GM19238 (cell line): ENCODE measurements around the gene NRGN.

Experiments
- DNase-seq: peaks from one replicate; pipeline ENCODE4 v3.0.0; 2011; ENCODE audit warnings: low spot score; ENCODE audit not compliant: insufficient read length

Gene NRGN

DNA sequence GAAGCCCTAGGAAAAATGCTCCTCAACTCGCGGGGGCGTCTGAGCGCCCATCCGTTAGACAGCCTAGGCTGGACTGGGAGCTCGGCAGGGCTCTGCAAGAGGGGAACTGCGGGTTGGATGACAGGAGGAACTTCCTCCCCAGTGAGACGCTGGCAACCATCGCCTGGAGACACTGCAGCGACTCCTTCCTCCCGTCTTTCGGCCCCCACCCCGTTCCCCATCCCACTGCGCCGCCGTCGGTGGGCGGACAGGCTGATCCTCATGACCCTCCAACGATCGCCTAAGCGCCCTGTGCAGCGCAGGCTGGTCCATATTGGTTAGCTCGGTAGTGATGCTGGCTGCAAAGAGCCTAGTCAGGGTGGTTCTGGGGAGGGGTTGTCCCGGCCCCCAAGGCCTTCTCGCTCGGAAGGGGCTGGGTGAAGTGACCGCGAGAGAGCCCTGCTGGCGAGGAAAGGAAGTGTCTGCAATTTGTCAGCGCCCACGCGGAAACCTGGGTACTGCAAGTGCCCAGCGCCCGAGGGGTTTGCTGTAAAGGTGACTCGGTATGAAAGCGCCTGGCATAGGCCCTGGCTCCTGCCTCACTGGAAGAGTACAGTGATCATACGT is 638 bp downstream of the NRGN start:
- no peak for DNase-seq

DNA sequence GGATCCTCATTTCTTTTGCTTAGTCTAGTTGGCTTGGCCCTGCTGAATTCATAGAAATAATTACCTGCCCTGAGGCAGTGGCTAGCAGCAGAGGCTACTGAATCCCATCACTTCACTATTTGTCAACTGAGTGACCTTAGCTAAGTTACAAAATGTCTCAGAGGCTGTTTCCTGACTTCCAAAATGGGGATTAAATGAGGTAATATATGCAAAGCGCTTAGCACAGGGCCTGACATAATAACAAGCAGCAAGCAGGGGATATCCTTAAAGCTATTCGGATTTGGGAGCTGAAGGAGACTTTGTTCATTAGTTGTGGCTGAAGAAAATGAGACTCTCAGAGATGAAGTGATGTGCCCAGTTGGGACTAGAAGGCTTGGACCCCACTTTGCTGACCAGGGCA is 2.8 kb downstream of the NRGN start:
- no peak for DNase-seq

DNA sequence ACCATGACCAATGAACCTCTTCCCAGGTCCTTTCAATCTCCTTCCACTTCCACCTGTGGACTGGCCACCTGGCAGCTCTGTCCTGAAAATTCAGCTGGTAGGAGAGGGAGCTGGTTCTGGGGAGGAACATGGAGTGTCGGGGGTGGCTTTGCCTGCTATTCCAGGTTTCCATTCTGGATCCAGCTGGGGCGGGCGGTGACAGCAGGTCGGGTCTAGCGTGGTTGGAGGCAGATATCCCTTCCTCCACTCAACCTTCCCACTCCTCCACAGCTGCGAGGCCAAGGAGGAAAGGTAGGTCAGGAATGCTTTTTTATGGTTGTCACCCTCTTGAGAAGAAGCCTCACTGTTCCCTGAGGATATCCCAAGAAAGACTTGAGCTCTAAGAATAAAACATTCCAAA is 3.3 kb downstream of the NRGN start:
- no peak for DNase-seq

DNA sequence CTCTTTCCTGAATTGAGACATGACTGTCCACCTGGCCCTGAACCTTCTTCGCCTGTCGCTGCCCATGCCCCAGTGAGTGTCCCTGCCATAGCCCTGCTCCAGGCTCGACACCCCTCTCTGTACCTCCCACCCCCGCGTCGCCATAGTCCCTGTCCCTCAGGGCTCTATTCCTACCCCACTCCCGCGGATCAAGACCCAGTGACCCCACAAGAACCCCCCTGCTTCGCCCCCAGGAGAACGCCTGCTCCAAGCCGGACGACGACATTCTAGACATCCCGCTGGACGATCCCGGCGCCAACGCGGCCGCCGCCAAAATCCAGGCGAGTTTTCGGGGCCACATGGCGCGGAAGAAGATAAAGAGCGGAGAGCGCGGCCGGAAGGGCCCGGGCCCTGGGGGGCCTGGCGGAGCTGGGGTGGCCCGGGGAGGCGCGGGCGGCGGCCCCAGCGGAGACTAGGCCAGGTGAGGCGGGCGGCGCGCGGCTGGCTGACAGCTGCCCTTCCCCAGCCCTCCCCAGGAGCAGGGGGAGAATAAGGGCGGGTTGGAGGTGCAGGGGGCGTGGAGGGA is 5.6 kb downstream of the NRGN start:
- no peak for DNase-seq

DNA sequence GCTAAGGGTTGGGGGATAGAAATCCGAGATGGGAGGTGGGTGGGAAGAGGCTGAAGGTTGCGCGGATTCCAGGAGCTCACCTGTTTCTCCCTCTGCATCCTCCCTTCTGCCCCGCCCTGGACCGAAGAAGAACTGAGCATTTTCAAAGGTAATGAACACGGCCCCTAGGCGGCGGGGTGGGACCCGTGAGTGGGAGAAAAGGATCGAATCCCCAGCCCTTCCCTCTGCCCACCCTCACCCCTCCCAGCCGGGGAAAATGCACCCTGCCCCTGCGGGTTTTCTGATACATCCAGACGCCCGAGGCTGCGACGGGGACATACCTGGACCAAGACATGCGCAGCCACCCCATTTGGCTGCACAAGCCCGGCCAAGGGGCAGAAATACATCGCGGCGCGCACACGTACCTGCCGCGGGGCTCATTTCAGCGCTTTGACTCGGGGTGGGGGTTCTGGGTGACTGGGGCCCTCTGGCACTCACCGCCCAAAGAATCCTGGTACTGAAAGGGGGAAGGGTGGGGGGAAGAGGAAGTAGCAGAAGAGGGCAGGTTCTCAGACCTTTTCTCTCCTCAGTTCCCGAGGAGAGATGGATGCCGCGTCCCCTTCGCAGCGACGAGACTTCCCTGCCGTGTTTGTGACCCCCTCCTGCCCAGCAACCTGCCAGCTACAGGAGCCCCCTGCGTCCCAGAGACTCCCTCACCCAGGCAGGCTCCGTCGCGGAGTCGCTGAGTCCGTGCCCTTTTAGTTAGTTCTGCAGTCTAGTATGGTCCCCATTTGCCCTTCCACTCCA is 6.3 kb downstream of the NRGN start:
- DNase-seq, result peak; percentile 62

DNA sequence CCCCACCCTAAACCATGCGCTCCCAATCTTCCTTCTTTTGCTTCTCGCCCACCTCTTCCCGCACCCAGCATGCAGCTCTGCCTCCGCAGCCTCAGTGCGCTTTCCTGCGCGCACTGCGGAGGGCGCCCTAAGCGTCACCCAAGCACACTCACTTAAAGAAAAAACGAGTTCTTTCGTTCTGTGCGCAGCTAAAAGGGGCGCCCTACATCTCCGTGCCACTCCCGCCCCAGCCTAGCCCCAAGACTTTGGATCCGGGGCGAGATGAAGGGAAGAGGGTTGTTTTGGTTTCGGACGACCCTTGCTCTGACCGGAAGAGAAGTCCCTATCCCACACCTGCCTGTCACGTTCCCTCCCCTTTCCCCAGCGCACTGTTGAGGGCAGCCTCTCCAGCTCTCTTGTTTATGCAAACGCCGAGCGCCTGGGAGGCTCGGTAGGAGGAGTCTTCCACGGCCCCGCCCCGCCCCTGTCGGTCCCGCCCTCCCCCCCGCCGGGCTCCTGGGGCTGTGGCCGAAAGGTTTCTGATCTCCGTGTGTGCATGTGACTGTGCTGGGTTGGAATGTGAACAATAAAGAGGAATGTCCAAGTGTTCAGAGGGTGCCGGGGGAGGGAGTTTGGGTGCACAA is 7.0 kb downstream of the NRGN start:
- peak; percentile 97 for DNase-seq

DNA sequence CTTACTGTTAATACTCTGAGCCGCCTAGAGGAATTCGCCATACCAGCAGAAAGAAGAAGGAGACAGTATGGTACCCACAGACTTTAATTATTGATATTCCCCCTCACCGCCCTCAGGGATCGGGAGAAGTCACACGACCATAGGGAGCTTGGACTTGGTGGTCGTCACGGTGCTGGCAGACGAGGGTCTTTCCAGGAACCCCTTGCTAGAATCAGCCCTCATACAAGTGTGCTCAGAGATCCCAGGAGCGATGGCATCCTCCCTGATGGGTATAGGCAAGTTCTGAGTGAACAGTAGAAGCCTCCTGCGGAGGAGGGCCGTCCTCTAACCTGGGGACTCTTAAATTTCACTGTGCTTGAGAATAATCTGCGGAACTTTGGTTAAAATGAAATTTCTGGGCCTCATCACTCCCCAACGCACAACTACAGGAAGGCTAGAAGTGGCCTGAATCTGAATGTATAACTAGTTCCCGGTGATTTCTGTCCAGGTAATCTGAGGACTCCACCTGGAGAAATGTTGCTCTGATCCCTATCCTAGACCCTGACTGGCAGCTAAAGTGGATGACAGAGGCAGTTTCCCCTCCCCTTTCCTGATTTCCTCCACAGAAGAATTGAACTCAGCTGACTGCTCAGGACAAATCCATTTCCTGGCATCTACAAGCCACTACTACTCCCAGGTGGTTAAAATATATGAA is 7.8 kb downstream of the NRGN start:
- no peak for DNase-seq

DNA sequence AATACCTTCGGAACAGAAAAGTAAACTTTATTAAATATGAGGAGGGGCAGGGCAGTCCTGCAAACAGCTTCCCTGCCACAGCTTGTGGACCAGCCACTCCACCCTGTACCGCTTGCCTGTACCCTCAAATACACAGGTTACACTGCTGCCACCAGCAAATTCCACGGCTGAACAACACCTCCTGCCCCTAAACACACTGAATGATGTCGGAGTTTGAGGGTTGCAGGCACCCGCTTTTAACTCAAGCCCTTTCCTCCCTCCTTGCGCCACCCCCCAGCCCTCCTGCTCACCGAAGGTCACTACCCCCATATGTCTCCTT is 8.3 kb downstream of the NRGN start:
- DNase-seq, result no peak

DNA sequence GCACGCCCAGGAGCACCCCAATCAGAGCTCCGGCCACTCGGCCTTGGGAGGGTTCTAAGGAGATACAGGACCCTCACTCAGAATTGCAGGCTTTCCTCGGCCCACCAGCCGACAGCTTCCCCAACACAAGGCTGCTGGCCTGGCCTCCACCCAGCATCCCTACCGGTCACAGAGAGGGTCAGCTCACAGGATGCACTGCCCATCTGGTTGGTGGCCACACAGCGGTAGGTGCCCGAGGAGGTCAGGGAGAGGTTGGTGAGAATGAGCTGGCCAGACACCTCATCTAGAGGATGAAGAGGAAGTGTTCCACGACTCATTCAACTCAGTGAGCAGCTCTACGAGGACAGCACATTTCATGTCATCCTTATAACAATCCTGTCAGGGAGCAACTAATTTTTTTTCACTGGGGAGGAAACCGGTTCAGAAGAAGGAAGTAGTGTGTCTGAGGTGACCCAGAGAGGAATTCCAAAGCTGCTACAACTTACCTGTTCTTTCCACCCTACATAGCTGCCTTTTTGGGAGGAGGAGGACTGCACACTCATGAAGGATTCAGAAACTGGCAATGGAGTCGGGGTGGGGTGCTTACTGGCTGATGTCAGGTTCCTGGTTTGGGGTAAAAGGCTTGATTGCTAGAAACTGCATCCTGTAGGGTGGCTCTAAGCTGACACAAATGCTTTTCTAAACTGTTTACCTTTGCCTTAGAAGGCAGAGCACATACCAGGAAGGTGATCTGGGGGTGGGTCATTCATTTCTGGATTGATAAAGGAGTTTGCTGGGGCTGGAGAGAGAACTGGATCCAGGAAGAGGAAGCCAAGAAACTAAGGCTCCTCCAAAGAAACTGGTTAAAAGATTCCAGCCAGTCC is 9.0 kb downstream of the NRGN start:
- no peak for DNase-seq

DNA sequence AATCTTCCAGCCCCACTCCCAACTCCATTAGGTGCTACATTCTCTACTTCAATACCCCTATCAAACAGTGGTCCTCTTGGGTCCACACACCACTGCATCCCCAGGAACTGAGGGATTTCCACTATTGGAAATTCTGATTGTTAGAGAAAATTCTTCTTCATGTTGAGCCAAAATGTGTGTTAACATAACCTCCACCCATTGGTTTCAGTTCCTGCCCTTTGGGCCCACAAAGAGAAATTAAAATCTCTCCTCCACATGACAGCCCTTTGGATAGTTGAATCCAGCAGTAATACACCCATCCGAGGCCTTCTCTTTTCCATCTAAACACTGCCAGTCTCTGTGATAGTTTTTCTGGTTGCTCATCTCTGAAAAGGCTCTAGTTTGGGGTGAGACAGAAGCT is 10.2 kb downstream of the NRGN start:
- DNase-seq, result no peak

DNA sequence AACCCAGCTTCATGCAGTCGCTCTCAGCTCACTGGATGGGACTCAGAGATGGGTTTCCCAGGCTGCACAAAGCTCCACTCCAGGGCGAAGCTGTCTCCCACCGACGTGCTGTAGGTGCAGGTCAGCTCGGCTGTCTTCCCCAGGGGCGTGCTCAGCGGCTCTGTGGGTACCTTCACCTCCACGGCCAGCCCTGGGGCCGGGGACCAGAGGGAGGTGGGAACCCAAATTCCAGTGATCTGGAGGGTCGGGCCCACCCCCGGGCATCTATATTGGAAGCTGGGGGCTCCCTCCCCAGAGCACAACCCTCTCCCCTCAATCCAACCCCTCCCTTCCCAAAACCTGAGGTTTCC is 11.6 kb downstream of the NRGN start:
- no peak for DNase-seq

DNA sequence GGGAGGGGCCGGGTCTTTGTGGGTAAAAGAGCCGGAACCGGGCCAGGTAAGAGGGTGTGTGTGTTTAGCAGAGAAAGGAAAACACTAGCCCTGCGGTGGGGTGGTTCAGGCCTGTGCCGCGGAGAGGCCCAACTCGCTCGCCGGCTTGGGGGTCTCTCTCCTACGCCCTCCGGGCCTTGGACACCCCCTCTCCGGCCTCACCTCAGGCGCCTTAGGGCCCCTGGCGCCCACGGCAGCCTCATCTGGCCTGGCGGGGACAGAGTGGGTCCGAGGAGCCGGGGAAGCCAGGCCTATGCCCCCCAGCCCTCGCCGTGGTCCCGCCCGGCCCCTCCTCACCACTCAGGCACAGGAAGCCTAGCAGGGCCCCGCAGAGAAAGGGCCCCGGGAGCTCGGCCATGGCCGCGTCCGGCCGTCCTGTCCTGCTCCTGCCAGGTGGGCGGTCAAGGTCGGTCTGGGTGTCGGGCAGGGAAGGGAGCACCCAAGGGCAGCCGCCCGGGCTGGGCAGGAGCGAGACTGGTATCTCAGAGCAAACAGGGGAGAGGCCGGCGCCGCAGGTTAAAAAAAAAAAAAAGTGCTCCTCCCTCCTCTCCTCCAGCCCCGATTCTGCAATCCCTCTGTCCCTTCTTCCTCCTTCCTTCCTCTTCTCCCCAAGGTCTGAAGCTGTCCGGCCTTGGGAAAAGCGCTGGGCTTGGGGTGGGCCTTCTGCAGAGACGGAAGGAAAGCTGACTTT is 12.2 kb downstream of the NRGN start, which contains the start of gene VSIG2:
TSS of gene VSIG2 (minus strand) at position 515 of the 730 bp plus-strand sequence. CDS start at position 397, 118 bp downstream.
- DNase-seq, result no peak

DNA sequence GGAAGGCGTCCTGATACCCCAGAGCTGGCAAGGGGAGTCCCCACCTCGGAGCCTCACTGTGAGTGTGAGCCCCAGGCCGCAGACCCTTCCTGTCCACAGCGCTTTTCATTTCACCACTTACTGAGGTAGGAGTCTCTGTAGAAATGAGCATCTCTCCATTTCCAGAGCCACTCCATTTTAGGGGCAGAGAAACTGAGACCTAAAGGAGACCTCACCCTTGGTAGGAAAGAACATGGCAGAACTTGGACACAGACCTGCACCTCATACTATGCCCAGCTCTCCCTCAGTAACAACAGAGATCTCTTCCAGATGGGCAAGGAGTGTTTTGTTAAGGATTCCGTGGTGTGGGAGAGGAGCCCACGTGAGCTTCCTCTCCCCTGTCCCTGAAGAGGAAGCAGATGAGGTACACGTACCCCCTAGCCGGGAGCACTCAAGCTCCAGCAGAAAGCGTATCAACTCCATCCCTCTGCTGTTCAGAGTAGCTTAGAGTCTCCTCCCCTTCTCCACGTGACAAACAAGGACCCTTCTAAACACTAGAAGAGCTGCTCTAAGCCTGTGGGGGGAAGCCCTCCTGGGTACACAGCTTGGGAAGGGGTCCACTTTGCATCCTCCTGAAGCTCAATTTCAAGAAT is 12.8 kb downstream of the NRGN start:
- no peak for DNase-seq

DNA sequence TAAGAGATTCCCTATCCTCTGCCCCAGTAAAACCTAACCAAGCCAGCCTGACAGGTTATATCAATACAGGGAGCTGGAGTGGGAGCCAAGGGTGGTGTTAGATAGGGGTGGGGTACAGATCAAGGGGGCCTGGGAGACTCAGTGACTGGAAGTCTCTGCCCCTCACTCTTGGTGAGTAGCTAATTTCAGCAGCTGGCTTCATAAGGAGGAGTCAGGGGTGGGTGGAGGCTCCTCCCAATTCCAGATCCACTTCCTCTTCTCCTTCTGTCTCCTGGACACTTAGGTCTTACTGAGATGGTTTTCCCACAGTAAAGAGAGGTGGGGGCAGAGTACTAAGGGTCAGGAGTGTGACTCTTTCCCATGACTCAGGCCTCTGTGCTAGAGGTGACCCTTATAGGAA is 13.5 kb downstream of the NRGN start:
- no peak for DNase-seq

DNA sequence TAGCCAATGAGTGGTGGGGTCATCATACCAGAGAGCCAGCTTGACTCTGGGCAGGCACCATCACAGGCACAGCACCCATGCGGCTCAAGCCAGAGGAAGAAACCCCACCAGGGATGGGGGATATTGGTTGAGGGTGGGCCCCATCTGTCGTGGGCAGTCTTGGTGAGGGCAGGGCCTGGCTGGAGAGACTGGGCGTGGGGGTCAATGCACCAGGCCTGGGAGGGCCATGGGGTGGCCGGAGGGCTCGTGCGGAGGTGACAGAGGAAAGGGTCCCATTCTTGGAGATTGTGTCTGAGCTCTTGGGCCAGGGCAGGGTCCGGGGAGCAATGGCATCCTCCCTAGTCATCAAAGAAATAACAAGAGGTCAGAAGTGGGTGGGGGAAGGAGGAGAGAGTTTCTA is 13.9 kb downstream of the NRGN start:
- no peak for DNase-seq

DNA sequence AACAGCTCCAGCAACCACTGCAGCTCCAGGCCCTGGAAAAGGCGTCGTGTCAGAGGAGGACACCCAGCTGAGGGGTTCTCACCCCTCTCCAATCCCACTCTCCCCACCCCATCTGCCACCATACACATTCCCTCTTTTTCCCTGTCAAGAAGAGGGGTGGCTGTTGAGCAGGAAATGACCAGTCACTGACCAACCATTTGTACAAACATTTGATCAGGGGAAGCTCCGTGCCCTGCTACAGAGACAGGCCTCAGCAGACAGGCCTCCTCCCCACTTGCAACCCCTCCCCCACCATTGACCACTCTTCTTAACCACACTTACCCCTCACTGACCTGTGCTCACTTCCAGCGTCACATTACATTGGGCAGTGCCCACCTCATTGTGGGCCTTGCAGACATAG is 14.6 kb downstream of the NRGN start:
- DNase-seq, result no peak

DNA sequence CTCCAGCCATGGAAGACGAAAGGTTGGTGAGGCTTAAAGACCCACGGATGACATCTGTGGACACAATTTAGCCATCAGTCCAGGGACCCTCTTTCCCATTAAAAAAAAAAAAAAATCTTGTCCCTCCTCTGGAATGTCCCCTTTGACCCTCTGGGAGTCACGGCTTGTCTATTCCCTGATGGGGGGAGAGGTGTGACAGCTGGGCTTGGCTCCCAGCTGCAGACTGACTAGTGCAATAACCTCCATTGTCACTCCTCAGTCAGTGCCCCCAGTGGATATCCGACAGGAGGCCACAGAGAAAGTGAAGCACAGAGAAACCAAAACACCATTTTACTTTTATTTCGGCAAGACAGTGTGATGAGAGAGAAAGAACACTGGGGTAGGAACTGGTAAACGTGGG is 15.0 kb downstream of the NRGN start:
- no peak for DNase-seq

DNA sequence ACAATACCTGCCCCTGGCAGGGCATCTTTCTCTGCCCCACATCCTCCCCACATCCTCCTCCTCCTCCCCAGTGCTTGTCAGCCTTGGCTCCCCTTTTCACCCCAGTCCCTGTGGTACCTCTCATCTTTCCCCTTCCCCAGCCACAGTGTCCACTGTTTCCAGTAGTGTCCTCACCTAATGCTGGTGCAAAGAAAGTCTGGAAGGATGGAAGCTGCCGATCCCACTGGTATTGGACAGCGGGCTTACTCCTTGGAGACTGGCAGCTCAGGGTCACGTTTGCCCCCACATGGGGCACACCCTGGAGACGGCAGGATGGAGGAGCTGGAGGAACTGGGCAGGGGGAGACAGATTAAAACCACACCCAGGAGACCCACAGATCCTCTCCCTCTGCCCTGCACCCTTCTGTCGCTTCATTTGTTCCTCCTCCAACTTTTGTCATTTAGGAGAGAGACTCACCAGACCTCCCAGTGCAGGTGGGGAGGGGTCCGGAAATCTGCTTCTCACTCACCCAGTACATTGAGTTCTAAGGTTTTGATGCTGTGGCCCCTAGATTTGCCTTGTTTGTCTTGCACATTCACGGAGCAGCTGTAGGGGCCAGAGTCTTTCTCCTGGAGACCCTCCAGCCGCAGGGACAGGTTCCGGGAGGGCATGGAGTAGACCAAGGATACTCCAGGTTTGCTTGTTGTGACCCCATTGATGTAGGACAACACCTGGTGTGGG is 16.5 kb downstream of the NRGN start:
- DNase-seq, result no peak

DNA sequence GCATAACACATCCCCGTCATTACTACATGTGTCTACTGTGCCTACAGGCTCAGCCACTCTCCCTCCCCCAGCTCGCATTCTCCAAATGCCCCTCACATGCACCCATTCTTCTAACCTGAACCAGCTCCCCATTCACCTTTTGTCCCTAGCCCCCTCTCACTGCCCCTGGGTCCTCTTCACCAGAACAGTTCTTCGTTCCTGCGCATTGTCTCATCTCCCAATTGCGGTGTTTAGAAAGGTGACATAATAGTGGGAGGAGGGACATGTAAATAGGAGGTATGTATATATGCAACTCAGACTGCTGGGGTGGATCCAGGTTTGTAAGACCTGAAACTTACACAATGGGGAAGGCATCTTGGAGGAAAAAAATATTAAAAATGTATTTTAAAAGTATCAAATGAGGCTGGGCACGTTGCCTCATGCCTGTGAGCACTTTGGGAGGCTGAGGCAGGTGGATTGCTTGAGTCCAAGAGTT is 17.0 kb downstream of the NRGN start:
- no peak for DNase-seq
